Kidney glomerular epithelial cell (primary cell): ENCODE data around the gene CRHBP.
A peak's percentile ranks its signal among the peaks of the same experiment; 100 is the strongest.
"Not testable (repeated sequence)": the region's sequence is repeated elsewhere in the genome, so short reads cannot be mapped to it uniquely, and the experiment has no call there.

ENCODE experiments used
- DNase-seq: peaks from one replicate; lab custom pipeline; 2025; lab: John Stamatoyannopoulos, UW

Gene CRHBP, protein sequence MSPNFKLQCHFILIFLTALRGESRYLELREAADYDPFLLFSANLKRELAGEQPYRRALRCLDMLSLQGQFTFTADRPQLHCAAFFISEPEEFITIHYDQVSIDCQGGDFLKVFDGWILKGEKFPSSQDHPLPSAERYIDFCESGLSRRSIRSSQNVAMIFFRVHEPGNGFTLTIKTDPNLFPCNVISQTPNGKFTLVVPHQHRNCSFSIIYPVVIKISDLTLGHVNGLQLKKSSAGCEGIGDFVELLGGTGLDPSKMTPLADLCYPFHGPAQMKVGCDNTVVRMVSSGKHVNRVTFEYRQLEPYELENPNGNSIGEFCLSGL

DNA sequence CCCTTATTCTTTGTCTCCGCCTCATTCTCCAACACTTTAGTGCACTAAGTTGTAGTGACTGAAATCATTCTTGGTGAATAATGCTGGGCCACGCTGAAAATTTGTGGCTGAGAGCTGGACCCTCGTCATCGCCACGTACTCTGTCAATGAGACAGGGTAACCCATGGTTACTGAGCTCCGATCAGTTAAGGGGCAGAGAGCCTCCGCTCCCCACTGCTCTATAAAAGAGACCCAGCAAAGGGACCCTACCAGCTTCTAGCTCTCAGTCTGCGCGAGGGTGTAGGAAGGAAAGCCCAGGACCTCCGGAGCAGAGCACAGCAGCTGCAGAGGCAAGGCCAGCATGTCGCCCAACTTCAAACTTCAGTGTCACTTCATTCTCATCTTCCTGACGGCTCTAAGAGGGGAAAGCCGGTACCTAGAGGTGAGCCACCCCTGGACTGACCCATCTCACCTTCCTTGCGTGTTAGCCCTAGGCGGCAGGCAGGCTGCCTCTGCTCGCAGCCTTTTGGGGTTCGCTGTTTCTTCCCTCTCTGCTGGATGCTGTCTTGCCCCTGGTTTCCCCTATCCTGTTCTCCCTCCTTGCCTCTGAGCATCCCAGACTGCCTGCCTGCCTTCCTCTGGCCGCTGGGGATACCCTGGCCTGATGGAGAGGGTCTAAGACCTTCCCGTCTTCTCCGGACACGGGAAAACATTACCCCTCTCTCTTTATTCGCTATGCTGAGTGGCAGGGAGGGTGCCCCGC lies at the start of gene CRHBP:
Gene CRHBP, plus strand, starts transcription at position 251 of the 742 bp plus-strand sequence. Its CDS starts 90 bp downstream, at position 341.
- no peak for DNase-seq

DNA sequence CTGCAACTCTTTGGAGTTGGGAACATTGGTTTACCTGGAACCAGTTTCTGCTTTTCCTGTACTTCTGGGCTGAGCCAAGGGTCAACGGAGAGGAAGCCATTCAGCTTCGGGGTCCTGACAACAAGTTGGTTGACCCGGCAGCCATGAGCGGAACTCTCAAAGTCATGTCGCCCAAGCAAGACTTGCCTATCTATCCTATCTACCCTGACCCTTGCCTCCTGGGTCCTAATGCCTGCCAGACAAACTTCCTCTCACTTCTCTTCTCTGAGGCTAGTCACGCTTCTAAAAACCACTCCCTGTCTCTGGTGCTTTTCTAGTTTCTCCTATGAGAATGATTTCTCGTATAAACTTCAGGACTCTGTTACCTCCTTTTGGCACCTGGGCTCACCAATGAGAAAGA lies 44.7 kb upstream of the CRHBP start:
- no peak for DNase-seq

DNA sequence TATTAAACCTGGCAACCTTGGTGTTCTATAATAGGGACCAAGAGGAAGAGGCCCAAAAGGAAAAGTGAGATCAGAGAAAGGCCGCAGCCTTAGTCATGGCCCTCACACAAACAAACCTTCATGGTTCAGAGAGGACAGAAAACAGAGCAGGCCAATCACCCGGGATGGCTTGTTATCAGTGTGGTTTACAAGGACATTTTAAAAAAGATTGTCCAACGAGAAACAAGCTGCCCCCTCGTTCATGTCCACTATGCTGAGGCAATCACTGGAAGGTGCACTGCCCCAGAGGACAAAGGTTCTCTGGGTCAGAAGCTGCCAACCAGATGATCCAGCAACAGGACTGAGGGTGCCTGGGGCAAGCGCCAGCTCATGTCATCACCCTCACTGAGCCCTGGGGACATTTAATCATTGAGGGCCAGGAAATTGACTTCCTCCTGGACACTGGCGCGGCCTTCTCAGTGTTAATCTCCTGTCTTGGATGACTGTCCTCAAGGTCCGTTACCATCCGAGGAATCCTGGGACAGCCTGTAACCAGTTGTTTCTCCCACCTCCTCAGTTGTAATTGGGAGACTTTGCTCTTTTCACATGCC lies 42.4 kb upstream of the CRHBP start:
- not testable (repeated sequence) for DNase-seq

GRCh38 chr5:76914671-76915070 lies 38.2 kb upstream of the CRHBP start:
- DNase-seq: not testable (repeated sequence)

DNA sequence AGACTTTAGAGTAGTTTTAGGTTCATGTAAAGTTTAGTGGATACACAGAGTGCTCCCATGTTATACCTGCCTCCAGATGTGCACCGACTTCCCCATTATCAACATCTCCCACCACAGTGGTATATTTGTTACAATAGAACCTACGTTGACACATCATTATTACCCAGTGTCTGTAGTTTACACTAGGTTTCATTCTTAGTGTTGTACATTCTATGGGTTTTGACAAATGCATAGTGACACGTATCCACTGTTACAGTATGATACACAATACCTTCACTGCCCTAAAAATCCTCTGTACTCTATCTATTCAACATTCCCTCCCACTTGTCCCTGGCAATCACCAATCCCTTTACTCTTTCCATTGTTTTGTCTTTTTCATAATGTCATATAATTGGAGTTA lies 34.3 kb upstream of the CRHBP start:
- no peak for DNase-seq

DNA sequence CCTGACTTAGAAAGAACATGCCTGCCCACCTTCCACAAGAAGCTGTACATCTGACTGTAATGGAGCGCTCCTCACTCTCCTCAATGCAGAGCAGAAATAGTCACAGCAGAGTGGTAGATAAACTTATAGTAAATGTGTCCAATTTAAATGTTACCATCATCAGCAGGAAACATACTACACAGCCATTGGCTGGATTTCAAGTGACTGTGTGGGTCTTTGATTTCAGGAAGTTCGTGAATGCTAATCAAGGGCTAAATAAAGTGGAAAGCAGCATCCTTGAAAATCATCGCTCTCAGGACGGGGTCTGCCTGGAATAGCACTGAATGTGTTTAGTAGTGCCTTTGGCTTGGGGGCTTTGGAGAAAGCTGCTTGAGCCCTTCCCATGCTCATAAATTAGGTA lies 32.4 kb upstream of the CRHBP start:
- DNase-seq: no peak

DNA sequence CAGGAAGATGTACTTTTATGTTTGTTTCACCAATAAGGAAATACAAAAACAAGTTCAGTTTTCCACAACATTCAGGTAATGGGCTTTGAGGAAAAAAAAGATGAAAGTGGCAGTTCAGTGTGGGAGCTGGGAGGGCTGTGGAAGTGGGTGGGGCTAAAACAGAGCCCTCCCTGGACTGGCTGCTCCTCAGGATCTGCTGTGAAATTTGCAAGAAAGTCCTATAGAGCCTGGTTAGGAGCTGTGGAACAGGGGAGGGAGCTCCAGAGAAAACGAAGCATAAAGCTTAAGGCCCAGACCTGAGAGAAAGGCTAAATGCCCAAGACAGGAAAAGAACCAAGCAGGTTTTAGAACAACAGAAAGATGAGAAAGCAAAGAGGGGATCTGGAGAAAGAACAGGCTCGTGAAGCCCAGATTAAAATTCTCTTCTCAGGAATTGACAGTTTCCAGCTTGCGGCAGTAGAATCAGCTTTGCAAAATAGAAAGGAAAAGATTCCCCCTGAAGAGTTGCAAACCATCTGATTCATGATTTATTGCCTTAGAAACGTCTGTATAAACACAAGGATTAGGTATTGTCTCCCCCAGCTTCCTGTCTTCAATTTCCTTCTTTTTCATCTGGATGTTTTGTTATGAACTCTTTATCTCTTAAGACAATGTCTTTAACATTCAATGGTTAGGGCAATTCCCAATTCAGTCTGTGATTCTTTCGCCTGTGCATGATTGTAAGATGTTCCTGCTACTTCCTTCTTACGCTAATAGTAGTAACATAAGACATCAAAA lies 26.3 kb upstream of the CRHBP start:
- peak; percentile 13 for DNase-seq

- DNase-seq: no peak
These were observed 24.9 kb upstream of the CRHBP start for GRCh38 chr5:76927961-76928360.

DNA sequence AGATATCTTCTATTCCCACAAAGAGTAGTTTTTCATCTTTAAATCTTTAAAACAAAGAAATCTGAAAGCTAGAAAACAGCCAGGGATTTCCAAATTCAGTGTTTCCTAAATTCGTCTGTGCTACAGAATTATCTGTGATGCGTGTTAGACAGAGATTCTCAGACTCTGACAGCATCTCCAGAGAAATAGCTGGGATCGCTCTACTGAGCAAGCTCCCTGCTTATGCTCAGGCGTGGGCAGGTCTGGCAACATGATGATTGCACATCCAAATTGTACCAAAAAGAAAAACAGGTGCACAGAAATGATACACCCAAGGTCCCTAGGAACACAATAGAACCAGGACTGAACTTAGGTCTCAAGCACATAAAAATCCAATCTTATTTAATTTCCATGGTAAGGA lies 22.8 kb upstream of the CRHBP start:
- DNase-seq: no peak

GRCh38 chr5:76938177-76938576 lies 14.7 kb upstream of the CRHBP start:
- DNase-seq: no peak

- no peak for DNase-seq
These were observed 11.8 kb upstream of the CRHBP start for GRCh38 chr5:76941000-76941399.

DNA sequence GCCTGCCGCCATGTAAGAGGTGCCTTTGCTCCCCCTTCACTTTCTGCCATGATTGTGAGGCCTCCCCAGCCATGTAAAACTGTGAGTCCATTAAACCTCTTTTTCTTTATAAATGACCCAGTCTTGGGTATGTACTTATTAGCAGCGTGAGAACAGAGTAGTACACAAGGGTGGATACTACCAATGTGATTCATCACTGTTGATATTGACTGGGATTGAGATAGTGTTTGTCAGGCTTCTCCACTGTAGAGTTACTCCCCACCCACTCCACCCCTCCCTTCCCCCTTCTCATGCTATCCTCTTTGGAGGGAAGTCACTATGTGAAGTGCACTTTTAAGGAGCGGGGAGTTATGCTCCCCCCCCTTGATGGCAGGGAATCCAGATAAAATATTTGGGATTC lies 11.4 kb upstream of the CRHBP start:
- DNase-seq: no peak

DNA sequence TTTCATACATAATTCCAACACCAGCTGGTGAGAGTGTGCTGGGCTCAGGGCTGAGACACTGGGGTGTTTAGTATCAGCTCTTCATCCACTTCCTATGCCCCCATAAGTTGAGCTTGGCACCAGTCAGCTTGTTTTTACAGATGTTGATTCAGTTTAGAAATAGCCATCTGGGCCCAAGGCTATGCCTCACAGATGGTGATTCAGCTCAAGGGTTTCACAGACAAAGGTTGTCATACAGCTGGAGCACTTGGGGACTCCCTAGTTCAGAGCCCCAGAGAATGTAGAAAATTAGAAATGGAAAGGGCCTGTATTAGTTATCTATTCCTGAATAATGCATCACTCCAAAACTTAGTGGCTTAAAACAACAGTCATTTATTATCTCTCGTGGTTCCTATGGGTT lies 10.3 kb upstream of the CRHBP start:
- peak; percentile 36 for DNase-seq

DNA sequence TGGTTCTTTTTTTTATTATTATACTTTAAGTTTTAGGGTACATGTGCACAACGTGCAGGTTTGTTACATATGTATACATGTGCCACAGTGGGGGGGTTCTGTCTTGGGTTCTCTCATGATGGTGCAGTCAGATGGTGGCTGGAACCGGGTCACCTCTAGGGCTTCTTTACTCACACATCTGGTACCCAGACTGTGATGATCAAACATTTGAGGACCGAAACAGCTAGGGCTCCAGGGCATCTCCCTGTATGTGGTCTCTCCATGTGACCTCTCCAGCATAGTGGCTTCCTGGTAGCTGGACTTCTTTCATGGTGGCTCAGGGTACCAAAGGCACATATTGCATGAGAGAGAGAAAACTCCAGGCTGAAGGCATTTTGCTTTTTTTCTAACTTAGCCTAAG lies 9.8 kb upstream of the CRHBP start:
- no peak for DNase-seq

DNA sequence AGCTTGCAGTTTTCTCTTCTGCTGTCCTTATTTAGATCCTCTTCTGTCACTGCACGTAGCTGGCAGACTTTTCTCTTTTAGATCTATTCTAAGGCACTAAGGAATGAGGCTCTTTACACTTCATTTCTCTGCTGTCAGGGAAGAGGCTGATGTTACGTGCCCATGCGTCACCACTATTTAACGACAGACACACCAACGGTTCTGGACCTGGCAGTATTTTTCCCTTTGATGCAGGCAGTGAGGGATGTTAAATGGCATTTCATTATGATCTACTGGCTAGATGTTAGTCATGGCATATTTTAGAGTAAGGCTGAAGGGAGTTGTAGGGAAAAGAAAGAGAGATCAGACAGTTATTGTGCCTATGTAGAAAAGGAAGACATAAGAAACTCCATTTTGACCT lies 8.2 kb upstream of the CRHBP start:
- peak; percentile 30 for DNase-seq

DNA sequence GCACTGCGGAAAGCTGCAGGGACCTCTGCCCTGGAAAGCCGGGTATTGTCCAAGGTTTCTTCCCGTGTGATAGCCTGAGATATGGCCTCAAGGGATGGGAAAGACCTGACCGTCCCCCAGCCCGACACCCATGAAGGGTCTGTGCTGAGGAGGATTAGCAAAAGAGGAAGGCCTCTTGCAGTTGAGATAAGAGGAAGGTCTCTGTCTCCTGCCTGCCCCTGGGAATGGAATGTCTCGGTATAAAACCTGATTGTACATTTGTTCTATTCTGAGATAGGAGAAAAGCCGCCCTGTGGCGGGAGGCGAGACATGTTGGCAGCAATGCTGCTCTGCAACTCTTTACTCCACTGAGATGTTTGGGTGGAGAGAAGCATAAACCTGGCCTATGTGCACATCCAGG lies 7.6 kb upstream of the CRHBP start:
- DNase-seq: not testable (repeated sequence)

- no peak for DNase-seq
These were observed 6.8 kb upstream of the CRHBP start for GRCh38 chr5:76946090-76946489.

DNA sequence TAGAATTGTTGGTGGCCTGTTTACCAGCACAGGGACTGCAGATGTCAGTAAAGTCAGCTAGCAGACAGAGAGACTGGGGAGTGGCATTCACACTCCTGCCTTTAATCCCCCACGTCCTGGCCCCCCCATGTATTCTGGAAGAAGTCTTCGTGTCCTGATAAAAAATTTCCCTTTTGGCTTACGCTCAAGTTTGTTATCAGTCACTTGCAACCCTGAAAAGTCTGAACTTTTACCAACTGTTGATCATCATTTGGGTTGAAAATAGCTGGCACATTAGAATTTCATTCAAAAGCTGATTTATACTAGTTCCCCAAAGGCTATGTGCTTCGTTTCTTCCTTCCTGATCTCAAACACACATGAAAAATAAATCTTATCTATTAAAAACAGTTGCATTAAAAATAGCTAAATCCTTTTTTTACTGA lies 5.8 kb upstream of the CRHBP start:
- no peak for DNase-seq

GRCh38 chr5:76953551-76954382 lies 922 bp downstream of the CRHBP start:
- no peak for DNase-seq

DNA sequence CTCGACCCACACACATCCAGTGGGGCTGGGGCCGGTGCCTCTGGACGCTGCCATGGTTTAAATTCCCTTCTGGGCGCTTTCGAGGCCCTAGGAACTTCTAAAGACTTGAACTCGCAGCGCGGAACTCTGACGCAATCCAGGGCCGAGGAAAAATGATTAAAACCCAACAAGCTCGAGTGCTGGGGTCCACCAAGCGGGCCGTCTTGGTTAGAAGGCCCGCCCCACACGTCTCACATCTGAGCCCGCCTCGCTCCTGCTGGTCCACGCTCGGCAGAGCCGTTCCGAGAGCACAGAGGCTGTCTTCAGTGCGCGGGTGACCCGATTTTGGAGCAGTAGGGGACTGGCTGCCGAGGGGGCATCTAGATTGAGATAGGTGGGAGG lies 1.5 kb downstream of the CRHBP start:
- no peak for DNase-seq

DNA sequence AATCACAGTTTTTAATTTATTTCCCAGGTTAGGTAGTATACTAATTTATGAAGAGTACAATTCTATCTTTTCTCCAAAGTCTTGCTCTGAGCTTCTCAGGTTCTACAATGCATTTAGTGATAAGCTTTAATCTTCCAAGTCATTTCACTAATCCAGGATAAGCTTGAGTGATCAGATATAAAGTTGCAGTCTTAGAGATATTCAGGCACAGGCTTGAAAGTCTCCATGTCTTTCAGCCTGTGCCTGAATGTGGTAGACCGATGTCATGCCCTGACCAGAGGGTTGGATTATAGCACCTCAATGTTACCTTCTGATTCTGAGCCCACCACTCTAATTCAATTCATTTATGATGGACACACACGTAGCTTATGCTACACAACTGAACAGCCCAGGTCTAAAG lies 3.2 kb downstream of the CRHBP start:
- no peak for DNase-seq
